ENCODE data around the gene ARID1B. TPM values are rescaled to one million over a fixed set of nuclear protein-coding genes. Genes with fewer than 3 reads are reported as not detected.

ARID1B gene
- total and polyA plus RNA-seq, 2 donors (not counting 1 experiment from before 2014, with no cell fraction given) = 47.2 to 280 TPM

GRCh38 chr6:157171801-157172200, 394.6 kb downstream of the ARID1B start:
- H3K27me3 Mint-ChIP-seq = no peaks in the 10 kb centered on the region
- ATAC-seq (ENCODE audit: low read depth) (no peak), DNase-seq (no peak)
- WGBS (ENCODE audit: insufficient coverage) = 88% methylated on average over 1 of the region's 7 CpGs
- peaks cover 4% of the 10 kb centered on the region for H3K79me2 ChIP-seq (ENCODE audit: control insufficient read depth, insufficient read depth, low read length)
- H3K36me3 ChIP-seq (replicated peaks in 1 of 2; ENCODE audit: control extremely low read depth in 1 of 2, control insufficient read depth in 1 of 2, extremely low read depth in 1 of 2, insufficient read depth in 2 of 2, low read length in 1 of 2) = peaks cover 4 to 79% of the 10 kb centered on the region in 2 experiments
- intact Hi-C loops (cut with micrococcal nuclease) = no loop called here
- TF ChIP-seq CTCF (IDR thresholded peaks at IDR 0.05) (no peak), EZH2 (IDR thresholded peaks at IDR 0.05; ENCODE audit: borderline replicate concordance, insufficient read depth, low read depth, low read length, poor library complexity, severe bottlenecking) (no peak)
- H3K4me2 ChIP-seq (replicated peaks; ENCODE audit: low read depth, low read length, poor library complexity, severe bottlenecking) = no peak overlapping the region
- H2AFZ ChIP-seq (ENCODE audit: insufficient read depth, low read depth, low read length, poor library complexity, severe bottlenecking) = no peak overlapping the region
- H3K27ac Mint-ChIP-seq = no peak overlapping the region
- H4K20me1 ChIP-seq (ENCODE audit: control insufficient read depth, insufficient read depth, low read length, poor library complexity, severe bottlenecking) = peaks cover 24% of the 10 kb centered on the region
- no peak overlapping the region for H3K4me3 ChIP-seq (ENCODE audit: control extremely low read depth in 1 of 5, extremely low read depth in 1 of 5, insufficient read depth in 1 of 5, low read depth in 2 of 5, low read length in 4 of 5)
- H3K4me1 ChIP-seq (ENCODE audit: control insufficient read depth in 2 of 2, insufficient read depth in 2 of 2, low read length in 2 of 2) = no peaks in the 10 kb centered on the region
- no peak overlapping the region for H3K4me3 Mint-ChIP-seq
- ChIA-PET CTCF (no interaction called here), POLR2A (no interaction called here)
- no peak overlapping the region for H3K9ac ChIP-seq (ENCODE audit: low read length)
- no peaks in the 10 kb centered on the region for H3K9me3 ChIP-seq (ENCODE audit: control extremely low read depth in 1 of 3, control insufficient read depth in 2 of 3, insufficient read depth in 1 of 3, low read length in 2 of 3)
- no peaks in the 10 kb centered on the region for H3K9me3 Mint-ChIP-seq (ENCODE audit: insufficient read depth)
- no peaks in the 10 kb centered on the region for H3K27me3 ChIP-seq (replicated peaks in 1 of 4; ENCODE audit: control extremely low read depth in 1 of 4, control insufficient read depth in 3 of 4, insufficient read depth in 4 of 4, low read length in 3 of 4)
- H3K4me1 Mint-ChIP-seq = no peaks in the 10 kb centered on the region
- no peak overlapping the region for H3K27ac ChIP-seq (ENCODE audit: low read length in 2 of 2)

- ChIA-PET CTCF (no interaction called here), POLR2A (no interaction called here)
- no peak for DNase-seq
- Histone ChIP-seq H3K27ac (ENCODE audit: low read length in 2 of 2) (no peak overlapping the region), H3K36me3 (replicated peaks in 1 of 2; ENCODE audit: control extremely low read depth in 1 of 2, control insufficient read depth in 1 of 2, extremely low read depth in 1 of 2, insufficient read depth in 2 of 2, low read length in 1 of 2) (peaks cover 4 to 77% of the 10 kb centered on the region in 2 experiments), H3K9me3 (ENCODE audit: control extremely low read depth in 1 of 3, control insufficient read depth in 2 of 3, insufficient read depth in 1 of 3, low read length in 2 of 3) (no peaks in the 10 kb centered on the region), H3K4me1 (ENCODE audit: control insufficient read depth in 2 of 2, insufficient read depth in 2 of 2, low read length in 2 of 2) (no peaks in the 10 kb centered on the region), H2AFZ (ENCODE audit: insufficient read depth, low read depth, low read length, poor library complexity, severe bottlenecking) (no peak overlapping the region), H4K20me1 (ENCODE audit: control insufficient read depth, insufficient read depth, low read length, poor library complexity, severe bottlenecking) (peaks cover 24% of the 10 kb centered on the region), H3K9ac (ENCODE audit: low read length) (no peak overlapping the region), H3K4me2 (replicated peaks; ENCODE audit: low read depth, low read length, poor library complexity, severe bottlenecking) (no peak overlapping the region), H3K79me2 (ENCODE audit: control insufficient read depth, insufficient read depth, low read length) (peaks cover 4% of the 10 kb centered on the region), H3K4me3 (ENCODE audit: control extremely low read depth in 1 of 5, extremely low read depth in 1 of 5, insufficient read depth in 1 of 5, low read depth in 2 of 5, low read length in 4 of 5) (no peak overlapping the region), H3K27me3 (replicated peaks in 1 of 4; ENCODE audit: control extremely low read depth in 1 of 4, control insufficient read depth in 3 of 4, insufficient read depth in 4 of 4, low read length in 3 of 4) (no peaks in the 10 kb centered on the region)
- ATAC-seq (ENCODE audit: low read depth) = no peak
- intact Hi-C loops (cut with micrococcal nuclease) = no loop called here
- Mint-ChIP-seq H3K4me1 (no peaks in the 10 kb centered on the region), H3K9me3 (ENCODE audit: insufficient read depth) (no peaks in the 10 kb centered on the region), H3K27ac (no peak overlapping the region), H3K27me3 (no peaks in the 10 kb centered on the region), H3K4me3 (no peak overlapping the region)
- WGBS (ENCODE audit: insufficient coverage) = 96% methylated on average over 6 of the region's 8 CpGs
- no peak for TF ChIP-seq EZH2 (IDR thresholded peaks at IDR 0.05; ENCODE audit: borderline replicate concordance, insufficient read depth, low read depth, low read length, poor library complexity, severe bottlenecking)
- TF ChIP-seq CTCF (IDR thresholded peaks at IDR 0.05) = no peak
These were observed 395.1 kb downstream of the ARID1B start for GRCh38 chr6:157172231-157172701.
